DOHH2 (cell line): Measurements from ENCODE around the gene ABRAXAS1.

ENCODE experiments used
- H3F3A ChIP-seq: fragments of 200-600 bp; sonication (generic), shearing (Covaris generic); 2 replicates; pipeline ENCODE4 v1.6.0; 2016; ENCODE audit warnings: antibody characterized with exemption, mild to moderate bottlenecking; ENCODE audit not compliant: control insufficient read depth, insufficient read depth
- H3K27ac ChIP-seq: fragments of 200-600 bp; sonication (generic); 2 replicates; pipeline ENCODE4 v1.5.1; 2014; ENCODE audit warnings: low read depth, mild to moderate bottlenecking, low read length, moderate library complexity
- H3K27me3 ChIP-seq: fragments of 200-600 bp; sonication (generic); 2 replicates; pipeline ENCODE4 v1.6.1; 2014; ENCODE audit warnings: mild to moderate bottlenecking, low read length, mixed read lengths; ENCODE audit not compliant: control insufficient read depth
- H3K36me3 ChIP-seq: fragments of 200-600 bp; sonication (generic); 2 replicates; pipeline ENCODE4 v1.6.1; 2014; ENCODE audit warnings: mild to moderate bottlenecking, low read length, moderate library complexity, mixed read lengths; ENCODE audit not compliant: control insufficient read depth
- H3K4me1 ChIP-seq: fragments of 200-600 bp; sonication (generic); 2 replicates; pipeline ENCODE4 v1.6.1; 2014; ENCODE audit warnings: mild to moderate bottlenecking, low read length, mixed read lengths; ENCODE audit not compliant: control insufficient read depth
- H3K4me2 ChIP-seq: fragments of 200-600 bp; sonication (generic); 2 replicates; pipeline ENCODE4 v1.6.0; 2014; ENCODE audit warnings: mild to moderate bottlenecking, low read length, moderate library complexity
- H3K4me3 ChIP-seq: fragments of 200-600 bp; sonication (generic); 2 replicates; pipeline ENCODE4 v1.5.1; 2014; ENCODE audit warnings: mild to moderate bottlenecking, low read length, mixed read lengths
- H3K79me2 ChIP-seq: fragments of 200-600 bp; sonication (generic); 2 replicates; pipeline ENCODE4 v1.6.1; 2014; ENCODE audit warnings: mild to moderate bottlenecking, low read length, mixed read lengths; ENCODE audit not compliant: control insufficient read depth
- H3K9me2 ChIP-seq: fragments of 200-600 bp; sonication (generic); replicated peaks from 2 replicates; pipeline ENCODE4 v1.6.1; 2014; ENCODE audit warnings: mild to moderate bottlenecking, low read length, mixed read lengths; ENCODE audit not compliant: control insufficient read depth
- H3K9me3 ChIP-seq: fragments of 200-600 bp; sonication (generic); 2 replicates; pipeline ENCODE4 v1.6.1; 2014; ENCODE audit warnings: antibody characterized with exemption, low read length, mixed read lengths; ENCODE audit not compliant: control insufficient read depth, insufficient read depth
- H4K20me1 ChIP-seq: fragments of 200-600 bp; sonication (generic); 2 replicates; pipeline ENCODE4 v1.6.0; 2014; ENCODE audit warnings: low read depth, mild to moderate bottlenecking, antibody characterized with exemption, low read length, moderate library complexity; ENCODE audit not compliant: control insufficient read depth, insufficient read depth
- EZH2phosphoT487 ChIP-seq: fragments of 200-600 bp; sonication (generic); IDR thresholded peaks from 2 replicates; pipeline ENCODE4 v1.6.1; 2017; ENCODE audit warnings: borderline replicate concordance, mild to moderate bottlenecking, antibody characterized with exemption, low read length, moderate library complexity, mixed read lengths
- TF ChIP-seq, protein P1 (sequence below): fragments of 200-600 bp; sonication (generic); IDR thresholded peaks from one replicate; pipeline ENCODE4 v1.5.1; 2014; ENCODE audit warnings: antibody characterized with exemption, mild to moderate bottlenecking, low read depth, low read length; ENCODE audit not compliant: poor library complexity, severe bottlenecking

Gene ABRAXAS1

DNA sequence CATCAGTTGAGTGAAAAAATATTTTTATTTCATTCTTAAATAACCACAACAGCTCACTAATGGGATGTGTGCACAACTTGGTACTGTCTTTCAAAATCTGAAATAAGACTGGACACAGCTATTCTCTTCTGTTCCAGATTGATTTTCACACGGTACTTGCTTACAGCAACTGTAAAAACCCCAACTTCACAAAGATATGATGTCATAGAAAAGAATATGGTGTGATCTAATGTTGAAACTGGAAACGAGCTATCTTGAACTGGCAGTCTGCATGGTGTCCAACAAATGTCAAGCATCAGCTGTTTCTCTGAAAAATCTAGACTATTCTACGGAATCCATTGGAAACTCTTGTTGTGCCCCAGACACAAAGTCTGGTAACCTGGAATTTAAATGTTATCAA lies 44.0 kb downstream of the ABRAXAS1 start:
- H3K36me3 ChIP-seq, result peaks cover 85% of the 10 kb centered on the region
- peaks cover 40% of the 10 kb centered on the region for H3F3A ChIP-seq
- H3K4me2 ChIP-seq, result peak overlapping the region; percentile 73
- H3K27me3 ChIP-seq, result no peaks in the 10 kb centered on the region
- no peaks in the 10 kb centered on the region for H3K9me2 ChIP-seq
- H3K4me3 ChIP-seq, result peak overlapping the region; percentile 52
- no peaks in the 10 kb centered on the region for H3K9me3 ChIP-seq
- H3K4me1 ChIP-seq, result peaks cover 53% of the 10 kb centered on the region
- no peaks in the 10 kb centered on the region for H4K20me1 ChIP-seq
- TF ChIP-seq, protein P1, sequence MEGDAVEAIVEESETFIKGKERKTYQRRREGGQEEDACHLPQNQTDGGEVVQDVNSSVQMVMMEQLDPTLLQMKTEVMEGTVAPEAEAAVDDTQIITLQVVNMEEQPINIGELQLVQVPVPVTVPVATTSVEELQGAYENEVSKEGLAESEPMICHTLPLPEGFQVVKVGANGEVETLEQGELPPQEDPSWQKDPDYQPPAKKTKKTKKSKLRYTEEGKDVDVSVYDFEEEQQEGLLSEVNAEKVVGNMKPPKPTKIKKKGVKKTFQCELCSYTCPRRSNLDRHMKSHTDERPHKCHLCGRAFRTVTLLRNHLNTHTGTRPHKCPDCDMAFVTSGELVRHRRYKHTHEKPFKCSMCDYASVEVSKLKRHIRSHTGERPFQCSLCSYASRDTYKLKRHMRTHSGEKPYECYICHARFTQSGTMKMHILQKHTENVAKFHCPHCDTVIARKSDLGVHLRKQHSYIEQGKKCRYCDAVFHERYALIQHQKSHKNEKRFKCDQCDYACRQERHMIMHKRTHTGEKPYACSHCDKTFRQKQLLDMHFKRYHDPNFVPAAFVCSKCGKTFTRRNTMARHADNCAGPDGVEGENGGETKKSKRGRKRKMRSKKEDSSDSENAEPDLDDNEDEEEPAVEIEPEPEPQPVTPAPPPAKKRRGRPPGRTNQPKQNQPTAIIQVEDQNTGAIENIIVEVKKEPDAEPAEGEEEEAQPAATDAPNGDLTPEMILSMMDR, result no peak
- TF ChIP-seq EZH2phosphoT487, result no peak
- H3K27ac ChIP-seq, result peak overlapping the region; percentile 95
- peaks cover 9% of the 10 kb centered on the region for H3K79me2 ChIP-seq

DNA sequence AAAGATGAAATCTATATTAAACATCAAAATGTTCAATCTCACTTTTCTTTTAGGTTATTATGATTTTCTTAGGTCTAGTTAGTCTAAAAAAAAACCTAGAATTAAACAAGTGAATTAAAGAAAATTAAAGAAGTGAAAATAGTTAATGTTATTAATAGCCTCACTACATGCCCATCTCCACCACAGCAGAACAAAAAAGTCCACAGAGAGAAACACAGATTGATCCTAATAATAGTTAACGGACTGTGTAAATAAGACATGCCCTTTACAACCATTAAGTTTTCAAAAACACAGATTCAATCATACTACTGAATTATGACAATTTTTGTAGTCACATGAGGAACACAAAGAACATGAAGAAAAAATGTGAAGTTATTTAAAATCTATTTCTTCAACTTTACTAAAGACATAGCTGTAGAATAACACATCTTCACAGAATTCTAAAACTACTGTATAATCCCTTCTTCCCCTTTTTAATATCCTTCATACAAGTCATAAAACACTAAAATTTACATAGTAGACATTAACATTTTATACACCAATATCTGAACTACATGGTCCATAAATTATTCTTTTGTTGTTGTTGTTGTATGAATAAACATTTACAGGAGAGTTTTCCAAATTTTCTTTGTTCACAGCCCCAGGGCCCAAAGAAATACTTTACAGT lies 44.6 kb downstream of the ABRAXAS1 start:
- Histone ChIP-seq H3K79me2 (peaks cover 9% of the 10 kb centered on the region), H3K4me3 (peak overlapping the region; percentile 52), H3K9me2 (no peaks in the 10 kb centered on the region), H3K36me3 (peaks cover 84% of the 10 kb centered on the region), H3K4me1 (peaks cover 53% of the 10 kb centered on the region), H4K20me1 (no peaks in the 10 kb centered on the region), H3K9me3 (no peaks in the 10 kb centered on the region), H3K27me3 (no peaks in the 10 kb centered on the region), H3K4me2 (peak overlapping the region; percentile 73), H3K27ac (peak overlapping the region; percentile 95), H3F3A (peaks cover 42% of the 10 kb centered on the region)
- no peak for TF ChIP-seq EZH2phosphoT487
- TF ChIP-seq, protein P1, result no peak

DNA sequence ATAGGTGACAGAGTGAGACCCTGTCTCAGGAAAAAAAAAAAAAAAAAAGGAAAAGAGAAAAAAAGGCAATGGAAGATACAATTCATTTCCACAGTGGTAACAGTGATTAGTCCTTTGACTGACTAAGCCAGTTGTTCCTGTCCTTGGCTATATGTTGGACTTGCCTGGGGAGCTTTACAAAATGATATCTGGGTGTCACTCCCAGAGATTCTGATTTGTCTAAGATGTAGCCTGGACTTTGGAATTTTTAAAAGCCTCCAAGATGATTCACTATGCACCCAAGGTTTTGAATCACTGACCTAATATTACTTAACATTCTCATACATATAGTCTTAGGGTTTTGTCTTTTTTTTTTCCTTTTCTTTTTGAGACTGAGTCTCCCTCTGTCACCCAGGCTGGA lies 46.2 kb downstream of the ABRAXAS1 start:
- Histone ChIP-seq H3K4me1 (peaks cover 53% of the 10 kb centered on the region), H3K9me2 (no peaks in the 10 kb centered on the region), H3K4me2 (peak overlapping the region; percentile 42), H4K20me1 (no peaks in the 10 kb centered on the region), H3K27me3 (no peaks in the 10 kb centered on the region), H3K79me2 (peaks cover 9% of the 10 kb centered on the region), H3K4me3 (no peak overlapping the region), H3F3A (peaks cover 42% of the 10 kb centered on the region), H3K9me3 (no peaks in the 10 kb centered on the region), H3K27ac (peak overlapping the region; percentile 95), H3K36me3 (peaks cover 84% of the 10 kb centered on the region)
- no peak for TF ChIP-seq EZH2phosphoT487
- TF ChIP-seq, protein P1, result no peak
